ENCODE results near the gene SLC4A8.

DNA sequence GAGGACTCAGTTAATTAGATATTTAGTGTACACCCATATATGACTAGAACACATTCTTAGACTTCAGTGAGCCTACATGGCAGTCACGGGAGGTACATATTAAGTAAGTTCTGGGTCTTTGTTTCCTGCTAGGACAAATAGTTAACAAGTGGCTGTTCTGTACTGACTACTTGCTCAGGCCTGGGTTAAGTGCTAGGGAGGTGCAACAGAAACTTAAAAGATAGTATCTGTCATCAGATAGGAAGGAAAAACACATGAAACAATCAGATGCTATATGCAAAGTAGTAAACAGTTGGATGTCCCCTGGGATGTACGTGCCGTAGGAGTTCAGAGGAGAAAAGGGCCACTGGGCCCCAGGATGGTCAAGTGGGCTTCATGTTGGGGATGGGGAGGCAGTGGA lies 59.5 kb downstream of the SLC4A8 start:
- TF ChIP-seq, protein P1, sequence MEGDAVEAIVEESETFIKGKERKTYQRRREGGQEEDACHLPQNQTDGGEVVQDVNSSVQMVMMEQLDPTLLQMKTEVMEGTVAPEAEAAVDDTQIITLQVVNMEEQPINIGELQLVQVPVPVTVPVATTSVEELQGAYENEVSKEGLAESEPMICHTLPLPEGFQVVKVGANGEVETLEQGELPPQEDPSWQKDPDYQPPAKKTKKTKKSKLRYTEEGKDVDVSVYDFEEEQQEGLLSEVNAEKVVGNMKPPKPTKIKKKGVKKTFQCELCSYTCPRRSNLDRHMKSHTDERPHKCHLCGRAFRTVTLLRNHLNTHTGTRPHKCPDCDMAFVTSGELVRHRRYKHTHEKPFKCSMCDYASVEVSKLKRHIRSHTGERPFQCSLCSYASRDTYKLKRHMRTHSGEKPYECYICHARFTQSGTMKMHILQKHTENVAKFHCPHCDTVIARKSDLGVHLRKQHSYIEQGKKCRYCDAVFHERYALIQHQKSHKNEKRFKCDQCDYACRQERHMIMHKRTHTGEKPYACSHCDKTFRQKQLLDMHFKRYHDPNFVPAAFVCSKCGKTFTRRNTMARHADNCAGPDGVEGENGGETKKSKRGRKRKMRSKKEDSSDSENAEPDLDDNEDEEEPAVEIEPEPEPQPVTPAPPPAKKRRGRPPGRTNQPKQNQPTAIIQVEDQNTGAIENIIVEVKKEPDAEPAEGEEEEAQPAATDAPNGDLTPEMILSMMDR (IDR thresholded peaks at IDR 0.05; ENCODE audit: low read depth, low read length, poor library complexity, severe bottlenecking), result no peak
- TF ChIP-seq EZH2phosphoT487 (IDR thresholded peaks at IDR 0.05; ENCODE audit: borderline replicate concordance, low read length), result no peak

Measured in DOHH2 (cell line).